Keratinocyte (primary cell): Measurements from ENCODE around the gene NIPAL4. TPM values are rescaled to one million over a fixed set of nuclear protein-coding genes. Genes with fewer than 3 reads are reported as not detected.

Experiments
- DNase-seq: peaks from one replicate; pipeline ENCODE4 v3.0.0-alpha.2; 2011; ENCODE audit warnings: low read depth, missing footprints, low spot score
- FAIRE-seq: peaks from 2 replicates; lab custom pipeline; 2011; peaks lifted over from hg19 to GRCh38; lab: Jason Lieb, UNC
- H2AFZ ChIP-seq: 2 replicates; pipeline ENCODE4 v1.6.0; 2012; ENCODE audit warnings: low read length, control low read depth, inconsistent platforms; ENCODE audit not compliant: control insufficient read depth
- H3K27ac ChIP-seq: 2 replicates; pipeline ENCODE4 v1.5.1; 2011; ENCODE audit warnings: low read length; ENCODE audit not compliant: control insufficient read depth, insufficient read depth
- H3K27me3 ChIP-seq: 3 replicates; pipeline ENCODE4 v1.6.0; 2011; ENCODE audit warnings: low read length; ENCODE audit not compliant: control insufficient read depth, insufficient read depth; ENCODE audit errors: extremely low read depth
- H3K36me3 ChIP-seq, 2 experiments: 2 replicates in 1 of 2; 3 replicates in 1 of 2; pipeline ENCODE4 v1.5.1; 2011; ENCODE audit warnings: low read length in 2 of 2, mild to moderate bottlenecking in 1 of 2; ENCODE audit not compliant: control insufficient read depth in 2 of 2, insufficient read depth in 2 of 2; ENCODE audit errors: extremely low read depth in 1 of 2
- H3K4me1 ChIP-seq: 3 replicates; pipeline ENCODE4 v1.5.1; 2011; ENCODE audit warnings: low read length; ENCODE audit not compliant: control insufficient read depth, insufficient read depth; ENCODE audit errors: extremely low read depth
- H3K4me2 ChIP-seq: 3 replicates; pipeline ENCODE4 v1.6.0; 2011; ENCODE audit warnings: low read depth, low read length; ENCODE audit not compliant: control insufficient read depth, insufficient read depth; ENCODE audit errors: extremely low read depth
- H3K4me3 ChIP-seq, 3 experiments: fragments of 200-600 bp in 1 of 3; sonication (generic) in 1 of 3; 2 replicates in 2 of 3; 3 replicates in 1 of 3; pipeline ENCODE4 v1.5.1; 2011 to 2016; ENCODE audit warnings: low read length in 3 of 3, mild to moderate bottlenecking in 3 of 3, control low read depth in 2 of 3, inconsistent platforms in 1 of 3, low read depth in 1 of 3, mixed read lengths in 1 of 3, mixed run types in 1 of 3, moderate library complexity in 1 of 3; ENCODE audit not compliant: control insufficient read depth in 2 of 3, insufficient read depth in 2 of 3; ENCODE audit errors: extremely low read depth in 1 of 3
- H3K79me2 ChIP-seq: 2 replicates; pipeline ENCODE4 v1.6.0; 2012; ENCODE audit warnings: low read length; ENCODE audit not compliant: control insufficient read depth, insufficient read depth
- H3K9ac ChIP-seq: 3 replicates; pipeline ENCODE4 v1.6.0; 2011; ENCODE audit warnings: low read length; ENCODE audit not compliant: control insufficient read depth, insufficient read depth; ENCODE audit errors: extremely low read depth
- H3K9me1 ChIP-seq: 3 replicates; pipeline ENCODE4 v1.6.0; 2011; ENCODE audit warnings: low read length; ENCODE audit not compliant: control insufficient read depth, insufficient read depth; ENCODE audit errors: extremely low read depth
- H3K9me3 ChIP-seq: 2 replicates; pipeline ENCODE4 v1.5.1; 2012; ENCODE audit warnings: low read depth, low read length; ENCODE audit not compliant: control insufficient read depth
- H4K20me1 ChIP-seq: 3 replicates; pipeline ENCODE4 v1.6.0; 2011; ENCODE audit warnings: low read length; ENCODE audit not compliant: control insufficient read depth, insufficient read depth; ENCODE audit errors: extremely low read depth
- CTCF ChIP-seq, 3 experiments: IDR thresholded peaks in 1 of 3; conservative IDR thresholded peaks in 1 of 3; optimal IDR thresholded peaks in 1 of 3; 2 replicates in 2 of 3; 3 replicates in 1 of 3; pipeline versions ENCODE3 to v1.5.1; 2011; ENCODE audit warnings: low read length in 3 of 3, mild to moderate bottlenecking in 3 of 3, moderate library complexity in 2 of 3, control low read depth in 1 of 3, inconsistent platforms in 1 of 3; ENCODE audit not compliant: insufficient read depth in 2 of 3; ENCODE audit errors: extremely low read depth in 1 of 3
- EZH2 ChIP-seq: IDR thresholded peaks from one replicate; pipeline ENCODE4 v1.6.1; 2012; ENCODE audit warnings: inconsistent platforms, mild to moderate bottlenecking, low read length, moderate library complexity
- dilution Hi-C: fragments of 300-500 bp; cut with MboI; formaldehyde crosslinking; loops from one replicate; pipeline ENCODE4 v1.7.0; 2020; ENCODE audit warnings: low sequenced_read_pairs; ENCODE audit not compliant: extremely low pct_ligation_motif_present
- polyA plus RNA-seq, 5 experiments: library from polyadenylated mRNA; depleted of rRNA in 3 of 5; stranded (reverse) in 3 of 5; stranded (forward) in 1 of 5; unstranded in 1 of 5; fragments of >200 nt; gene quantifications; 1 replicate in 1 of 5; 2 replicates in 3 of 5; 3 replicates in 1 of 5; pipeline versions ENCODE4 v1.2.1 to v1.2.3, GENCODE V29; 2011 to 2012; ENCODE audit warnings: missing spikeins in 2 of 5, low read depth in 1 of 5, low replicate concordance in 1 of 5

Gene NIPAL4
- polyA plus RNA-seq, 1 donor (not counting 4 experiments of a cell fraction or from before 2014, with no cell fraction given): 10.3 TPM

GRCh38 chr5:157478726-157479125 lies 18.7 kb downstream of the NIPAL4 start:
- no peaks in the 10 kb centered on the region for H3K4me1 ChIP-seq
- FAIRE-seq (no peak), DNase-seq (no peak)
- no peaks in the 10 kb centered on the region for H3K27me3 ChIP-seq
- H3K9me1 ChIP-seq: no peaks in the 10 kb centered on the region
- peaks cover 11% of the 10 kb centered on the region in 2 experiments for H3K36me3 ChIP-seq
- TF ChIP-seq CTCF (optimal IDR thresholded peaks at IDR 0.05 in 1 of 3, IDR thresholded peaks at IDR 0.05 in 1 of 3, conservative IDR thresholded peaks at IDR 0.05 in 1 of 3; ENCODE audit: extremely low read depth in 1 of 3, insufficient read depth in 2 of 3, low read length in 3 of 3): no peak
- no peak for TF ChIP-seq EZH2
- no peaks in the 10 kb centered on the region for H4K20me1 ChIP-seq
- no peak overlapping the region for H3K4me2 ChIP-seq
- dilution Hi-C loops: no loop called here
- no peak overlapping the region for H2AFZ ChIP-seq
- no peak overlapping the region for H3K27ac ChIP-seq
- no peaks in the 10 kb centered on the region for H3K9me3 ChIP-seq
- H3K79me2 ChIP-seq: no peaks in the 10 kb centered on the region
- H3K9ac ChIP-seq: no peak overlapping the region
- no peak overlapping the region for H3K4me3 ChIP-seq

- no peak overlapping the region for H2AFZ ChIP-seq
- H3K4me2 ChIP-seq: no peak overlapping the region
- dilution Hi-C loops: no loop called here
These were observed 19.2 kb downstream of the NIPAL4 start for GRCh38 chr5:157479166-157479565.

More at GRCh38 chr5:157479166-157479565, 19.2 kb downstream of the NIPAL4 start:
- Histone ChIP-seq H3K9me3 (no peaks in the 10 kb centered on the region), H3K27ac (no peak overlapping the region), H3K79me2 (no peaks in the 10 kb centered on the region), H3K9me1 (no peaks in the 10 kb centered on the region), H3K4me1 (no peaks in the 10 kb centered on the region), H3K9ac (no peak overlapping the region), H3K27me3 (no peaks in the 10 kb centered on the region), H4K20me1 (no peaks in the 10 kb centered on the region), H3K36me3 (peaks cover 7 to 11% of the 10 kb centered on the region in 2 experiments), H3K4me3 (no peak overlapping the region)
- FAIRE-seq: no peak
- TF ChIP-seq CTCF (optimal IDR thresholded peaks at IDR 0.05 in 1 of 3, IDR thresholded peaks at IDR 0.05 in 1 of 3, conservative IDR thresholded peaks at IDR 0.05 in 1 of 3; ENCODE audit: extremely low read depth in 1 of 3, insufficient read depth in 2 of 3, low read length in 3 of 3): no peak
- no peak for DNase-seq
